GM19468 (cell line): Measurements from ENCODE around the gene APOBEC3F.
"Not testable (repeated sequence)": the region's sequence is repeated elsewhere in the genome, so short reads cannot be mapped to it uniquely, and the experiment has no call there.

Experiments
- ATAC-seq: cut with Tn5 transposase; IDR thresholded peaks from one replicate; pipeline ENCODE4 v1.9.1; 2021; ENCODE audit warnings: mild to moderate bottlenecking, moderate library complexity, moderate number of reproducible peaks; ENCODE audit not compliant: unreplicated experiment; ENCODE audit errors: extremely low read depth

The APOBEC3F gene

GRCh38 chr22:39040538-39041296 is at the start of gene APOBEC3F:
TSS of gene APOBEC3F (plus strand) at chr22:39040864. CDS start at chr22:39040961, 97 bp downstream.
- ATAC-seq = peak; percentile 75

- ATAC-seq = not testable (repeated sequence)
Measured at GRCh38 chr22:38992871-38993371, 47.7 kb upstream of the APOBEC3F start.

GRCh38 chr22:38996105-38996504 is 44.6 kb upstream of the APOBEC3F start:
- ATAC-seq = no peak

GRCh38 chr22:38997518-38997917 is 43.1 kb upstream of the APOBEC3F start:
- no peak for ATAC-seq

GRCh38 chr22:39003165-39003638 is 37.5 kb upstream of the APOBEC3F start:
- ATAC-seq = no peak

- ATAC-seq = no peak
Measured at GRCh38 chr22:39007177-39007576, 33.5 kb upstream of the APOBEC3F start.

GRCh38 chr22:39008271-39008850 is 32.3 kb upstream of the APOBEC3F start:
- ATAC-seq = not testable (repeated sequence)

- ATAC-seq = no peak
Measured at GRCh38 chr22:39010946-39011345, 29.7 kb upstream of the APOBEC3F start.

- no peak for ATAC-seq
Measured at GRCh38 chr22:39012533-39013511, 27.8 kb upstream of the APOBEC3F start.

GRCh38 chr22:39013561-39013941 is 27.1 kb upstream of the APOBEC3F start:
- not testable (repeated sequence) for ATAC-seq

GRCh38 chr22:39013942-39014722 is 26.5 kb upstream of the APOBEC3F start, which contains the start of gene APOBEC3C:
TSS of gene APOBEC3C (plus strand) at chr22:39014257. CDS start at chr22:39014363, 106 bp downstream.
- no peak for ATAC-seq

GRCh38 chr22:39014723-39015121 is 25.9 kb upstream of the APOBEC3F start:
- ATAC-seq = not testable (repeated sequence)

- no peak for ATAC-seq
Measured at GRCh38 chr22:39016592-39016991, 24.1 kb upstream of the APOBEC3F start.

GRCh38 chr22:39017596-39018365 is 22.9 kb upstream of the APOBEC3F start:
- no peak for ATAC-seq

GRCh38 chr22:39020021-39020651 is 20.5 kb upstream of the APOBEC3F start:
- ATAC-seq = not testable (repeated sequence)

GRCh38 chr22:39021552-39022250 is 19.0 kb upstream of the APOBEC3F start:
- ATAC-seq = no peak

- no peak for ATAC-seq
Measured at GRCh38 chr22:39024519-39025308, 15.9 kb upstream of the APOBEC3F start.
